NCI-H345 (cell line): Measurements from ENCODE around the gene RNASEL.
"Not testable (repeated sequence)": the region's sequence is repeated elsewhere in the genome, so short reads cannot be mapped to it uniquely, and the experiment has no call there.

Experiments
- DNase-seq: peaks from one replicate; lab custom pipeline; 2025; lab: John Stamatoyannopoulos, UW

Gene RNASEL, protein sequence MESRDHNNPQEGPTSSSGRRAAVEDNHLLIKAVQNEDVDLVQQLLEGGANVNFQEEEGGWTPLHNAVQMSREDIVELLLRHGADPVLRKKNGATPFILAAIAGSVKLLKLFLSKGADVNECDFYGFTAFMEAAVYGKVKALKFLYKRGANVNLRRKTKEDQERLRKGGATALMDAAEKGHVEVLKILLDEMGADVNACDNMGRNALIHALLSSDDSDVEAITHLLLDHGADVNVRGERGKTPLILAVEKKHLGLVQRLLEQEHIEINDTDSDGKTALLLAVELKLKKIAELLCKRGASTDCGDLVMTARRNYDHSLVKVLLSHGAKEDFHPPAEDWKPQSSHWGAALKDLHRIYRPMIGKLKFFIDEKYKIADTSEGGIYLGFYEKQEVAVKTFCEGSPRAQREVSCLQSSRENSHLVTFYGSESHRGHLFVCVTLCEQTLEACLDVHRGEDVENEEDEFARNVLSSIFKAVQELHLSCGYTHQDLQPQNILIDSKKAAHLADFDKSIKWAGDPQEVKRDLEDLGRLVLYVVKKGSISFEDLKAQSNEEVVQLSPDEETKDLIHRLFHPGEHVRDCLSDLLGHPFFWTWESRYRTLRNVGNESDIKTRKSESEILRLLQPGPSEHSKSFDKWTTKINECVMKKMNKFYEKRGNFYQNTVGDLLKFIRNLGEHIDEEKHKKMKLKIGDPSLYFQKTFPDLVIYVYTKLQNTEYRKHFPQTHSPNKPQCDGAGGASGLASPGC

DNA sequence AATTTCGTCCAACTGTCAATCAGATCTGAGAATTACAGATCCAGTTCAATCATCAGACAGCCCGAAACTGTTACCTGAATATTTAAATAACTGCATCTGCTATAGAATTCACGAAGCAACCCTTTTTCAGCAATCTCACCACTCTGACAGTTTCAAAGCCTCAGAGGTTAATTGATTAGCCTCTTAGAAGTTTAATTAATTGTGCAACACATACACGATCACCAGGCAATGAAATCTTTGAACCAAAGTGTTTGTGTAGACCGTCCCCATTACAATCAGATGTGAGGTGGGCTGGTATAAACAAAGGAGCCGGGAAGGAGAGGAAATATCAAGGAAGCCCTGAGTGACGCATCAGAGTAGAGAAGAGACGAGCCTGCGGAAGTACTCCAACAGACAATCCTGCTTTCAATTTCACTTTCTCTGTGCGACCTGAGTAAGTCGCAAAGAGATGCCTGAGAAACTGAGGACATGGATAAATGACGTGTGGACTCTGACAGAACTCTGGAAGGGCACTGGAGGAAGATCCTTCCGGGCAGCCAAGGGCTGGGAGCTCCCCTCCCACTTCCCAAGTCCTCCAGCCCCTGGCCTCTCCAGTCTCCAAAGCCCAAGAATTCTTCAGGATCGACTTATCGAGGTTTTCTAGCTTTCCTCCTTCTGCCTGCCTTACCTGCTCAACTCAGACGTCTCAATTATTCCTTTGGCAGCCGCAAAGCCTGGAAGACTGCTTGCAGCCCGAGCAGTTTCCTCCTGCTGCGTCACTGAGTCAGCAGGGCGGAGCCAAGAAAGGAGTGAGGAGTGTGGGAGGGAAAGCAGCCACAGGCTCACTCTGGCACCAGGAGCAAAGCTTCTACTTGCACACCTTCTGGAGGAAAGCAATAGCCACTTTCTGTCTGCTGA, at the start of gene RNASEL:
Gene RNASEL (minus strand): TSS at position 757 of the 897 bp plus-strand sequence. CDS start 2,450 bp downstream, outside the sequence.
- no peak for DNase-seq

DNA sequence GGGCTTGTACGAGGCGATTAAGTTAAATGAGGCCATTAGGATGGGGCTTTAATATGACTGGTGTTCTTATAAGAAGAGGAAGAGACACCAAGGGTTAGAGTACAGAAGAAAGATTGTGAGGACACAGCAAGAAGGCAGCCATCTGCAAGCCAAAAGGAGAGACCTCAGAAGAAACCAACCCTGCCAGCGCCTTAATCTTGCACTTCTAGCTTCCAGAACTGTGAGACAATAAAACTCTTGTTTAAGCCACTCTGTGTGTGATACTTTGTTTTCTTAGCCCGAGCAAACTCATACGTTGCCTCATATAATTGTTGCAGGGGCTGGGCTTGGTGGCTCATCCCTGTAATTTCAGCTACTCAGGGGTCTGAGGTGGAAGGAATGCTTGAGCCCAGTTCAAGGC, 48.7 kb upstream of the RNASEL start:
- DNase-seq: no peak

DNA sequence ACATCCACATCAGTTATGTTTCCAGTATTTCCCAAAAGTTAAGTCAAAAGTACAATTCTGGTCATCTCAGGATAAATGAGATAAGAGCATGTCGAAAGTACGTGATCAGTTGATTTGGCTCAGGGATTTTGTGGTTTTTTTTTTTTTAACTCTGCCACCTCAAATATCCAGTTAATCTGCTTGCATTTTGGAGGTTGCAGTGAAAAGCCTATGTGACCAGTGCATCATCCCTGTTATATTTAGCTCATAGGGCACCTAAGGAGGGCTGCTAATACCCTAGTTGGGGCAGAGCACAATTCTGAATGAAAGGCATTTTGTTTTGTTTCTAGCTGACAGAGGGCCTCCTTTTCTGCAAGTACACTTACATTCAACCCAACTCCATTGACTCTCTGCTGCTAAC, 46.8 kb upstream of the RNASEL start:
- no peak for DNase-seq

DNA sequence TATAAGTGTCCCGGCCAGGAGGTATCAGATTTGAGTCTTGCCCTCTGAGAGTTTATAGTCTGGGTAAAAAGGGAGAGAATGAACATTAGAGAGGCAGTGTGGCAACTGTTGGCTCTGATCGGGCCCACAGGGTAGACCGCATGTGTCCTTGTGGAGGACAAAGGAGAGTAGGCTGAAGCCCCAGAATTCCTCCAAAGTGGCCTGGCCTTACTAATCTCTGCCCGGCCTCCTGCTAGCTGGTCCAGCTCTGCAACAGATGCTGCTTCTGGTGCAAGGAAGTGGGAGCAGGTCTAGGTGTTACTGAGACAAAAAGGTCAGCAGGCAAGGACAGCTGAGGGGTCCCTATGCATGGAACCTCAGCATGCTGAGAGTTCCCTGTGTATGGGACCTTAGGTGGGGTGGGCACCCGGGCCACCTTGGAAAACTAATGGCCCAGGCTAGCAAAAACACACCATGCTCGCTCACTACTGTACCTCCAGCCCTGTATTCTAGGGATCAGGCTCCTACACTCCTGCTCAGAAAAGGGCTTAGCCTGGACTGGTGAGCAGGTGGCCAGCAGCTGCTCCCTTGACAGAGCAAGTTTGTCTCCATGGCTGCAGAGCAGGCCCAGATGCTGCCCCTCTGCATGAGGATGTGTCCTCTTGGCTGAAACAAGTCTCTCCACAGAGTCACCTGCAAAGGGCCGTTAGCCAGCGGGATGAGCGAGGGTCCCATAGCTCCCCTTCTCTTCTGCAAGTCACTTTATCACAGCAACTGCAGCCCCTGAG, 45.4 kb upstream of the RNASEL start:
- peak; percentile 26 for DNase-seq

DNA sequence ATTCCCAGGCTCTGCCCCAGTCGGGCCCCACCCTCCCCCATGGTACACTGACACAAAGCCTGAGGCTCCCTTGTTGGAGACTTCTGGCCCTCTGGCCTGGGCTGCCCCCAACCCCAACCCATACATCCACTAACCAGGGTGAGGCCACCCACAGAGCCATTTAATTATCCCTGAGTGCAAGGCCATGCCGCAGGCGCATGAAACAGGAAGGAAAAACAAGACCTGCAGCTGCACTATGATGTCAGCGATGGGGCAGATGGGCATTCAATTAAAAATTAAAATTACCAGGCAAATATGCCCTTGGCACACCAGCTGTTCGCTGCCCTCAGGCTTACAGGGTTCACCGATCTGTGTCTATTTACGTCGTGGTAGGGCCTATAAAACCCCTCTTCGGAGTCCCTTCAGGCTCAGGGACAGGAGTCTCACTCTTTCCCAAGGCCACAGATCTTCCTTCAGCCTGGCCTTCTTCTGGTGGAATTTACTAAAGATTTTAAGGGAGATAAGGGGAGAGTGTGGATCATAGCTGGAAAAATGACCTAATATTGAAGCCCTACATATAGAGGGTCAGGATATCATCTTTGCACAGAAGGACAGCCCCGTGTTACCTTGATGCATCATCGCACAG, 44.7 kb upstream of the RNASEL start:
- DNase-seq: peak; percentile 64

DNA sequence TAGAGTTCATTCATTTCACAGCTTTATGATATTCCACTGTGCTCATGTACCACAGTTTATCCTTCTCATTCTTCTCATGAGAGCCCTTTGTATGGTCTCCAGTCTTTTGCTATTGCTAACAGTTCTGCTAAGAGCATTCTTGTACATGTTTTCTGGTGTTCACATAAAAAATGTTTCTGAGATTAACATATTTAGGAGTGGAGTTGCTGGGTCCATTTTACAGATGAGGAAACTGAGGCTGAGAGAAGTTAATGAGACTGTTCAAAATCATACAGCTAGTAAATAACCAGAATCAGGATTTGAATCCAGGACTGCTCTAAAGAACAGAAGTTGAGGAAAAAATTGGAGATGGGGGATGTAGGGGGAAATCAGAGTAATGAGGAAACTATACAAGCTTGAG, 44.0 kb upstream of the RNASEL start:
- no peak for DNase-seq

DNA sequence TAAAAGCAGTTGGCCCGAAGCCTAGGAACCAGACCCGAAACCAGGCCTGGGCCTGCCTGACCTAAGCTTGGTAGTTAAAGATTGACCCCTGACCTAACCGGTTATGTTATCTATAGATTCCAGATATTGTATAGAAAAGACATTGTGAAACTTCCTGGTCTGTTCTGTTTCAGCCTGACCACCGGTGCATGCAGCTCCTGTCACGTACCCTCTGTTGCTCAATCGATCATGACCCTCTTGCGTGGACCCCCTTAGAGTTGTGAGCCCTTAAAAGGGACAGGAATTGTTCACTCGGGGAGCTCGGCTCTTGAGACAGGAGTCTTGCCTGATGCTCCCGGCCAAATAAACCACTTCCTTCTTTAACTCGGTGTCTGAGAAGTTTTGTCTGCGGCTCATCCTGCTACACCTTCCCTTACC, 43.4 kb upstream of the RNASEL start:
- not testable (repeated sequence) for DNase-seq

DNA sequence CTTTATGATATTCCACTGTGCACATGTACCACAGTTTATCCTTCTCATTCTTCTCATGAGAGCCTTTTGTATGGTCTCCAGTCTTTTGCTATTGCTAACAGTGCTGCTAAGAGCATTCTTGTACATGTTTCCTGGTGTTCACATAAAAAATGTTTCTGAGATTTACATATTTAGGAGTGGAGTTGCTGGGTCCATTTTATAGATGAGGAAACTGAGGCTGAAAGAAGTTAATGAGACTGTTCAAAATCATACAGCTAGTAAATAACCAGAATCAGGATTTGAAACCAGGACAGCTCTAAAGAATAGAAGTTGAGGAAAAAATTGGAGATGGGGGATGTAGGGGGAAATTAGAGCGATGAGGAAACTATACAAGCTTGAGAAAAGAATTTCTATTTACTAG, 42.9 kb upstream of the RNASEL start:
- no peak for DNase-seq

DNA sequence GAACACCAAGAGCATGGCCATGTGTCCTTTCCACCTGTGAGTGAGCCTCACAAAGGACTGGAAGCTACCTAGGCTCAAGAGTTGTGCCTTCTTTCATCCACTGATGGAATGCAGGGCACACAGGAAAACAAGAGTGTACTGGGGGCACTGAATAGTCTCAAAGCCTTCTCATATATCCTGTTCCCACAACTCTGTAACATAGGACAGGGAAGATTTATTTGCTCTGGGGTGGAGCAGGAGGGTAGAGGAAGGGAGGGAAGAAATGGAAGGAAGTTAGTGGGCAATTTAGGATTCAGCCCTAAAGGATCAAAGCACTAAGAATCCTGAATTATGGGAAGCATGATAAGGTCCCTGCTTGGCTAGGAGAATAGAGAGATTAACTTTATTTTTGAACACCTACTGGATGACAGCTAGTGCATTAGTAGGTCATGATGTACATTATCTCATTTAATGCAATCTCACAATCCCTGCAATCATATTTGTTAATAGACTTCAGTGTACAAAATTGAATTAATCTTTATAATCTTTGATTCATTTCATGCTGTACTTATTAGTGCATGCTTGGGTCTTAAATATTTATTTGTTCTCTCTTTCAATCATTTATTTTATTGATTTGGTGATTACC, 42.1 kb upstream of the RNASEL start:
- no peak for DNase-seq

DNA sequence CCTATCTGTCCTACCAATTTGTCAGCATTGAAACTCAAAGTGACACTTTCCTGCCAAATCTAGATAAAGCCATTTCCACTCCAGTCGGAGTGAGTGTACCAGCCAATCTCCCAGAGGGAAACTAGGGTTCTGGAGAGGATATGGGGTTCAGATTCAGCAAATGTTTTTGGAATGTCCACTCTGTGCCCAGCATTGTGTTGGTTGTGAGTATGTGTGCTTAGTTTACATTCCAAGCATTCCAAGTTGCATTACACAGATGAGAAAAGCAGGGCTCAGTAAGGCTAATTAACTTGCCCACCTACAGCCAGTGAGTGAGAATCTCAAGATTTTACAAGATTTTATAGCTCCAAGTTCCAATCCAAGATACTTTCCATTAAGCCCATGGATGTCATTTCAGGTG, 41.5 kb upstream of the RNASEL start:
- no peak for DNase-seq

DNA sequence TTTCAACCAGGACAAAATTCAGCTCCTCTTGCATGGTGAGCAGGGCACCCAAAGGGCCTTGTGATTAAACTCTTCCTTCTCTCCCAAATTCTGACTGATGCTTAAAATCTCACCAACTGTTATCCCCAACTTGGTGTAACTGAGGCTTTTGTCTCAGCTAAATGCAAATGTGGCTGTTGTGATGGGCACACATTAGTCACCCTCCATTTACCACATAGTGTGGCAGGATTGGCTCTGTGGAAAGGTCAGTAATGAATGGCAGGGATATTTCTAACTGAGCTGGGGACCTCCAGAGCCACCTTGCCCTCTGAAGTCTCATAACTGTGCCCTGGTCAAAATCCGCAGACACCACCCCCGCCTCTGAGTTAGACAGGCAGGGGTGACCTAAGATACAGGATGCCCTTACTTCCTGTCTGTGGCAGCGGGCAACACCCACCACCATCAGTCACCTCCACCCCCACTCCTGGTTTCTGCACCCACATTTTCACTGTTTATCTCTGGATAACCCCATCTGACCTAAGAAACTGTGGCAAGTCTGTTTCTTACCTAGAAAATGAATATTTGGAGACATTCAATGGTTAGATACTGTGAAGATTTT, 40.5 kb upstream of the RNASEL start:
- DNase-seq: no peak

DNA sequence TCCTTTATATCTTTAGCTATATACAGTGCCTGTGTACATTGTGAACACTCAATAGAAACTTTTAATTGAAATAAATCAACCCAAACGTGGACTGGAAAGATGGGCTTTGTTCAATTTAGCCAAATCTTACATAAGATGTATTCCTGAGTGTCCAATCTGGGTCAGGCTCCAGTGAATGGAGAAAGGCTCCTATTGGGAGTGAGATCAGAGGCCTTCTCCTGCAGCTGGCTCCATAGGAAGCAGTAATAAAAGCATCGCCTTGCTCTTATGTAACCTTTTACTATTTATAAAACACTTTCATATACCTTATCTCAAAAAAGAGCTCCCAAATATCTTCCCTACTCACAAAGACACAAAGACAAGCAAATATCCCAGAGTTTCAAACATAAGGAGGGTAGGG, 40.0 kb upstream of the RNASEL start:
- DNase-seq: no peak

DNA sequence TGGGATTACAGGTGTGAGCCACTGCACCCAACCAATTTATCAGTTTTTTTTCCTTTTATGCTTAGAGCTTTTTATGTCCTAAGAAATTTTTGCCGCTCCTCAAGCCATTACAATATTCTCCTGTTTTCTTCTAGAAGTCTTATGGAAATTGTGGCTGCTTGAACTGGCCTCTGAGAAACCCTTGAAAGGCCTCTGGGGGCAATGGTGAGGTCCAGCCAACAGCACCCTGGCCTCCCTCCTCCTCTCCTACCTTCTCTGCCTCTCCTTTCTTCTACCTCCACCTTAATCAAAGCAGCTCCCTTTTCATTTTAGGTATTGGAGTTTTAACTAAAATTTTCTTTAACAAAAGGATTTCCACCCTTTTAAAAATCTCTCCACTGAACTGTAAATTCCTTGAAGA, 39.6 kb upstream of the RNASEL start:
- DNase-seq: no peak

DNA sequence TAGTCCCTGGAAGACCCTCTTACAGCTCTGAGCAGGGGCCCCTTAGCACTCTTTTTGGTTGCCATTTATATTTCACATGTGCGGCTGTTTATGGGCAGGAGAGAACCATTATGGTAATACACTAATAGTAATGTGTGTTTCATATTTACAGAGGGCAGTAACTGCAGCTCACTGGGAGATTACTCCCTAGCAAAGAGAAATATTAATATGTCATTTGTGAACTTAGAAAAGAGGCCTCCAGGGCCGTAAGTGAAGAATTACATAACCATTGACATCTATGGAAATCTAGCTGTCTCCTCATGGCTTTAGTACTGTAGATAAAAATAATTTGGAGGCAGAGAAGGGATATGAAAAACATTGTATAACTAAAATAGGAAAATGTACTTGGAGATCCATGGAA, 38.6 kb upstream of the RNASEL start:
- DNase-seq: no peak

DNA sequence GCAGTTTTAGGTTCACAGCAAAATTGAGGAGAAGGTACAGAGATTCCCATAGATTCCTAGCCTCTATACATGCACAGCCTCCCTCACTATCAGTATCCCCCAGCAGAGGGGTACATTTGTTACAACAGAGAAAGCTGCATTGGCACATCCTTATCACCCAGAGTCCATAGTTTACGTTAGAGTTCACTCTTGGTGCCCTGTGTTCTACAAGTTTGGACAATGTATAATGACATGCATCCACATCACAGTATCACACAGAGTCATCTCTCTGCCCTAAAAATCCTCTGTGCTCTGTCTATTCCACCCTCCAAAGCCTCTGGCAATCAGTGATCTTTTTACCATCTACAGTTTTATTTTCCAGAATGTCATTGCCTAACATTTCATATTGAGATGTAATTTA, 37.5 kb upstream of the RNASEL start:
- no peak for DNase-seq

DNA sequence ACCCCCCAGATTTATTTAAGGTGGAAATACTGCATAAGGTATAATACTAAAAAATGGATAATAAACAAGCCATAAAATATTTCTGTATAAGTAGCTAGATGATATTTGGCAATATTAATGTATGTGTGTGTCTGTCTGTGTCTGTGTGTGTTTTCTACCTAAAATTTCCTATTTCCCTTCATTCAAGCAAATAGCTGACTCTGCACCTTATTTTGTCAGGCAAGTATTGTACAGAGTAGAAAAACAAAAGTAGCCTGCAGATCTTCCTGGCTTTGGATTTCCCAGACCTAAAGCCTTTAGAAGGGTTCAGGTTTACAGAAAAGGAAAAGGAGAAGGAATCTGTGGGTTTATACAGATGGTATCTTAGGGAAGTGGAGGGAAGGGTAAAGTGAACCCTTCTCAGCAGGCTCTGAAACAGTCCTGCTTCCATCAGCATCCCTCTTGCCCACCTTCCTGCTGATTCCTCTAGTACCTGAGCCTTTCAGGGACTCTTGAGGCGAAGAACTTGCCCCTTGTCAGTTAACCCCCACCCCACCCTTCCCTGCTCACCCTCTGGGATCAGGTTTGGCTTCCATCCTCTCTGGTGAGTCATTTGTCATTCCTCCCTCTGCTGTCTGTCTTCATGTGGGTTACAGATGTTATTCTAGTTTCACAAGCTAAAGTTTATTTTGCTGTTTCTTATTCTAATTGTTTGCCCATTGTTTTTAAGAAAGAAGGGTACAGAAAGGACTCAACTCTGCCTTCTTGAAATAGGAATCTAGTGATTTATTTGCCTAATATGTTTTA, 36.9 kb upstream of the RNASEL start:
- no peak for DNase-seq

DNA sequence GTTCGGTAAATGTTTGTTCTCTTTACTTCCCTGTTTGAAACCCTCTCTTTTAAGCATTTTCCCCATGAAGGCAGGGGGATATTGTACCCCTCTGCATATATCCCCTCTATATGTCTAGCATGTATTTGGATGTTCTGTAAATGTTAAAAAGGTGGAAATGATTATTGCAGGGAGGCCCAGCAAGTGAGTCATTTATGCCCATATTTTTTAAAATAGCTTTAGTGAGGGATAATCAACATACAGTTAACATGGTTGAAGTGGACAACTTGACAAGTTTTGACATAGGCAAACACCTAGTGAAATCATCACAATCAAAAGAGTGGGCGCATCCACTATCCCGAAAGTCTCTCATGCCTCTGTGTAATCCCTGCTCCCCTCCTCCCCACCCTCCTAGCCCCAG, 36.0 kb upstream of the RNASEL start:
- DNase-seq: no peak

DNA sequence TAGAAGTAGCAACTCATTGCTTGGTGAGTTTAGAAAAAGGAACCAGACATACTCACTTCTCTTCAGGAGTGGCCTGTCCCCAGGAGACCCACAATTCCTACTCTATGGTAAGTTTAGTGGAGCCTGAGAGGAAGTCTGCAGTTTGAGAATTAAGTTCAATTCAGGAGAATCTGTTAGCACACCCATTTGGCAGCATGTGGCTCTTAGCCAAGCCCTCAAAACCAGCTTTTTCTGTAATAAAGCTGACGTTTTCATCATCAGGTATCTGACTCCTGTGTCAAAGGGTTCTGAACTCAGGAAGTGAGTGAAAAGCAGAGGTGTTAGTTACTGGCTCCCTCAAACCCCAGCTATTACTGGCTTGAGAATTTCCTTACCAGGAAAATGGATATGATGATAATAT, 35.5 kb upstream of the RNASEL start:
- no peak for DNase-seq

DNA sequence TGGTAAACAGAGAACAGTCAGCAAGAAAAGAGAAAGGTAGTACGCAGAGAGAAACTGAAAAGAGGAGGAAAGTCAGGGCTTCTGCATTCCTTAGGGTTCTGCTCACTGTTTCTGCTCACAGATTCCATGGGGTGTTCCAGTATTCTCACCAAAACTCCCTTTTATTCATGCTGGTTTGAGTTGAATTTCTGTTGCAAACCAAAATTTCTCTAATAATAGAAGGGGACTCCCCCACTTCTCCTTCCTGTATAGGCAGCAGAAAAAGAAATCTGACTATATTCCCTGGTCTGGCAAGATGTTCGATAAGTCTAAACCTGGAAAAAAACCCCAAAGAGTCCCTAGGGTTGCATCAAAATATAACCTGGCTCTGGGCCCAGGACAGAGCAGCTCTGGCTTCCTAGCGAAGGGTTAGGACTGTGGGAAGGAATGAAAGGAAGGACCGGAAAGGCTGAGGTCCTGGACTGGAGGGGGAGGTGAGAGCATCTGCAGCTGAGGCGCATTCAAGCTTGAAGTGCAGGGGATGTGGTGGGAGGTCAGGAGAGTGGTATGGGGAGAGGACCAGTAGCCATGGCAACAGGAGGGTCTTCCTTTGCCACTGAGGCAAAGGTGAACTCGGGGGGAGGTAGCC, 34.0 kb upstream of the RNASEL start:
- no peak for DNase-seq
